ENCODE results near the gene RABGAP1L.
"Not testable (repeated sequence)": the region's sequence is repeated elsewhere in the genome, so short reads cannot be mapped to it uniquely, and the experiment has no call there.

RABGAP1L gene

DNA sequence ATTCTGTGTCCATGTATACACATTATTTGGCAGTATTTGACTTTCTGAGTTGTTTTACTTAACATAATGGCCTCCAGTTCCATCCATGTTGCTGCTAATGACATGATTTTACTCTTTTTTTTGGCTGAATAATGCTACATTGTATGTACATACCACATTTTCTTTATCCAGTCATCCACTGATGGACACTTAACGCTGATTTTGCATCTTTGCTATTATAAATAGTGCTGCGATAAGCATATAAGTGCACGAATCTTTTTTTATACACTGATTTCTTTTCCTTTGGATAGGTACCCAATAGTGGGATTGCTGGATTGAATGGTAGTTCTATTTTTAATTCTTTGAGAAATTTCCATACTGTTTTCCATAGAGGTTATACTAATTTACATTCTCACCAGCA is 544.0 kb downstream of the RABGAP1L start:
- no peak for DNase-seq (ENCODE audit: extremely low read depth, insufficient read length)
- Histone ChIP-seq H3K36me3 (ENCODE audit: control insufficient read depth, insufficient read depth, low read length) (peaks cover under 1% of the 10 kb centered on the region), H3K4me3 (replicated peaks; ENCODE audit: low read depth, low read length) (no peak overlapping the region), H3K27me3 (replicated peaks; ENCODE audit: control insufficient read depth, insufficient read depth, low read length) (no peaks in the 10 kb centered on the region)
- TF ChIP-seq, protein P1, sequence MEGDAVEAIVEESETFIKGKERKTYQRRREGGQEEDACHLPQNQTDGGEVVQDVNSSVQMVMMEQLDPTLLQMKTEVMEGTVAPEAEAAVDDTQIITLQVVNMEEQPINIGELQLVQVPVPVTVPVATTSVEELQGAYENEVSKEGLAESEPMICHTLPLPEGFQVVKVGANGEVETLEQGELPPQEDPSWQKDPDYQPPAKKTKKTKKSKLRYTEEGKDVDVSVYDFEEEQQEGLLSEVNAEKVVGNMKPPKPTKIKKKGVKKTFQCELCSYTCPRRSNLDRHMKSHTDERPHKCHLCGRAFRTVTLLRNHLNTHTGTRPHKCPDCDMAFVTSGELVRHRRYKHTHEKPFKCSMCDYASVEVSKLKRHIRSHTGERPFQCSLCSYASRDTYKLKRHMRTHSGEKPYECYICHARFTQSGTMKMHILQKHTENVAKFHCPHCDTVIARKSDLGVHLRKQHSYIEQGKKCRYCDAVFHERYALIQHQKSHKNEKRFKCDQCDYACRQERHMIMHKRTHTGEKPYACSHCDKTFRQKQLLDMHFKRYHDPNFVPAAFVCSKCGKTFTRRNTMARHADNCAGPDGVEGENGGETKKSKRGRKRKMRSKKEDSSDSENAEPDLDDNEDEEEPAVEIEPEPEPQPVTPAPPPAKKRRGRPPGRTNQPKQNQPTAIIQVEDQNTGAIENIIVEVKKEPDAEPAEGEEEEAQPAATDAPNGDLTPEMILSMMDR (IDR thresholded peaks at IDR 0.05; ENCODE audit: insufficient read depth, low read length, poor library complexity, severe bottlenecking), result no peak

DNA sequence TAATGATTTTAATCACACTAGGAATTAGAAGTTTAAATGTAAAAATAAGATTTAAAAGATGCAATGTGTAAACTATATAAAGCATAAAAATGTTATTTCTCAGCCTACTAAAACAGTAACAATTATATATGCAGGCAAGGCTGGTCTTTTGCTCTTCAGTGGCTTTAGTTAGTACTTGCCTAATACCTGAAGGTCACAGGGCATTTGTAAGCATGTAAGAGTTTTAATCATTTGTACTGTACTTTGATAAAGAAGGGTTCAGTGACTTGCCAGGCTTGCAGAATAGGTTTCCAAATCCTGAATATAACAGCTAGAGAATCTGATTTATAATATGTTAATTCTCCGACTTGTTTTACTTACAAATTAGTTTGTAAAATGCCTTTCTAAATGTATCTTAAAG is 545.0 kb downstream of the RABGAP1L start:
- TF ChIP-seq, protein P1 (IDR thresholded peaks at IDR 0.05; ENCODE audit: insufficient read depth, low read length, poor library complexity, severe bottlenecking), result no peak
- DNase-seq (ENCODE audit: extremely low read depth, insufficient read length), result no peak
- Histone ChIP-seq H3K36me3 (ENCODE audit: control insufficient read depth, insufficient read depth, low read length) (peaks cover 3% of the 10 kb centered on the region), H3K27me3 (replicated peaks; ENCODE audit: control insufficient read depth, insufficient read depth, low read length) (no peaks in the 10 kb centered on the region), H3K4me3 (replicated peaks; ENCODE audit: low read depth, low read length) (no peak overlapping the region)

GRCh38 chr1:174710868-174711845 is 551.8 kb downstream of the RABGAP1L start:
- Histone ChIP-seq H3K4me3 (replicated peaks; ENCODE audit: low read depth, low read length) (no peak overlapping the region), H3K36me3 (ENCODE audit: control insufficient read depth, insufficient read depth, low read length) (peaks cover 4% of the 10 kb centered on the region), H3K27me3 (replicated peaks; ENCODE audit: control insufficient read depth, insufficient read depth, low read length) (no peaks in the 10 kb centered on the region)
- TF ChIP-seq, protein P1 (IDR thresholded peaks at IDR 0.05; ENCODE audit: insufficient read depth, low read length, poor library complexity, severe bottlenecking), result no peak
- DNase-seq (ENCODE audit: extremely low read depth, insufficient read length), result no peak

GRCh38 chr1:174711848-174712247 is 552.5 kb downstream of the RABGAP1L start:
- not testable (repeated sequence) for H3K4me3 ChIP-seq (replicated peaks; ENCODE audit: low read depth, low read length); DNase-seq (ENCODE audit: extremely low read depth, insufficient read length); H3K36me3 ChIP-seq (ENCODE audit: control insufficient read depth, insufficient read depth, low read length); H3K27me3 ChIP-seq (replicated peaks; ENCODE audit: control insufficient read depth, insufficient read depth, low read length)

DNA sequence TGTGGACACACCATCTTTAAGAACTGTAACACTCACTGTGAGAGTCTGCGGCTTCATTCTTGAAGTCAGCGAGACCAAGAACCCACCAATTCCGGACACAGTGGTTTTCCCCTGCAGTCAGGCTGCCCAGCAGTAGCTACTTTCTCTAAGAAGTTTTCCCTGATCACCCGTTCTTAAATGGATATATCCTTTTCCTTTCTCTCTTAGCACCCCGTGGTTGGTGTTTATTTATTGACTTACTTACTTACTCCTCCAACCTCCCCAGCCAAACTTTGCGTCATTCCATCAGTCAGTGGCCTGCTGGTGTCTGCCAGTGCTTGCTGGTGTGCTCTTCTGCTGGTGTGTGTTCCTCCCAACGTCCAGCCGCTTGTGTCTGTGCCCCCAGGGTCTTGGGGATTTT is 553.2 kb downstream of the RABGAP1L start:
- H3K4me3 ChIP-seq (replicated peaks; ENCODE audit: low read depth, low read length), result no peak overlapping the region
- H3K36me3 ChIP-seq (ENCODE audit: control insufficient read depth, insufficient read depth, low read length), result peaks cover 4% of the 10 kb centered on the region
- DNase-seq (ENCODE audit: extremely low read depth, insufficient read length), result no peak
- H3K27me3 ChIP-seq (replicated peaks; ENCODE audit: control insufficient read depth, insufficient read depth, low read length), result no peaks in the 10 kb centered on the region
- TF ChIP-seq, protein P1 (IDR thresholded peaks at IDR 0.05; ENCODE audit: insufficient read depth, low read length, poor library complexity, severe bottlenecking), result no peak

DNA sequence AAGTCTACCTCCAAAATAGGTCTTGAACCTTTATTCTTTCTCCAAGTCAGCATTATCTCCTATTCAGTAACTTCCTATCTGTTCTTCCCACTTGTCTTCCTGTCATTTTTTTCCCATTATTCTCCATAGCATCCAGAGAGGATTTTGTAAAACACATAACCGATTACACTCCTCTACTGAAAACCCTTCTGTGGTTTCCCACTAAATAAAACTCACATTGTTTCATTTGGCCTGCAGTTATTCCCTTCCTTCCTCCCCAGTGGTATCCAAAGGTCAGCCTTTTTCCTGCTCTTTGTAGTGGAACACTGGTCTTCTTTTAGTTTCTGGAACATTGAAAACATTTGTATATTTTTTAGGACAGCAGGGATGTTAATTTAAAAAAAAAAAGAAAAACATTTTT is 554.5 kb downstream of the RABGAP1L start:
- Histone ChIP-seq H3K27me3 (replicated peaks; ENCODE audit: control insufficient read depth, insufficient read depth, low read length) (no peaks in the 10 kb centered on the region), H3K36me3 (ENCODE audit: control insufficient read depth, insufficient read depth, low read length) (peaks cover 2% of the 10 kb centered on the region), H3K4me3 (replicated peaks; ENCODE audit: low read depth, low read length) (no peak overlapping the region)
- TF ChIP-seq, protein P1 (IDR thresholded peaks at IDR 0.05; ENCODE audit: insufficient read depth, low read length, poor library complexity, severe bottlenecking), result no peak
- no peak for DNase-seq (ENCODE audit: extremely low read depth, insufficient read length)

All from GM06990 (cell line).